Adipocyte (in vitro differentiated cells): ENCODE results near the gene NXPE4.
A peak's percentile ranks its signal among the peaks of the same experiment; 100 is the strongest.
"Not testable (repeated sequence)": the region's sequence is repeated elsewhere in the genome, so short reads cannot be mapped to it uniquely, and the experiment has no call there.

Experiments used
- DNase-seq: peaks from one replicate; pipeline ENCODE4 v3.0.0-alpha.2; 2015; ENCODE audit warnings: low read depth
- H3K27me3 ChIP-seq: replicated peaks from 2 replicates; pipeline ENCODE4 v1.7.0; 2013; ENCODE audit warnings: mild to moderate bottlenecking, low read length, moderate library complexity; ENCODE audit not compliant: control insufficient read depth, insufficient read depth
- H3K36me3 ChIP-seq: 2 replicates; pipeline ENCODE4 v1.7.0; 2013; ENCODE audit warnings: low read length, mild to moderate bottlenecking, moderate library complexity; ENCODE audit not compliant: control insufficient read depth, insufficient read depth, severe bottlenecking
- H3K4me1 ChIP-seq: 2 replicates; pipeline ENCODE4 v1.7.0; 2013; ENCODE audit warnings: mild to moderate bottlenecking, low read length, moderate library complexity; ENCODE audit not compliant: control insufficient read depth, insufficient read depth
- H3K4me3 ChIP-seq: 2 replicates; pipeline ENCODE4 v1.7.0; 2013; ENCODE audit warnings: mild to moderate bottlenecking, low read length, moderate library complexity
- H3K9ac ChIP-seq: 2 replicates; pipeline ENCODE4 v1.7.0; 2013; ENCODE audit warnings: mild to moderate bottlenecking, low read length, moderate library complexity
- H3K9me3 ChIP-seq: 2 replicates; pipeline ENCODE4 v1.7.0; 2013; ENCODE audit warnings: mild to moderate bottlenecking, low read length, moderate library complexity; ENCODE audit not compliant: control insufficient read depth

Gene NXPE4

GRCh38 chr11:114617157-114618124, 21.9 kb upstream of the NXPE4 start:
- no peaks in the 10 kb centered on the region for H3K4me1 ChIP-seq
- H3K36me3 ChIP-seq: no peaks in the 10 kb centered on the region
- H3K9ac ChIP-seq: no peak overlapping the region
- no peak for DNase-seq
- H3K9me3 ChIP-seq: no peaks in the 10 kb centered on the region
- H3K4me3 ChIP-seq: no peak overlapping the region
- H3K27me3 ChIP-seq: no peaks in the 10 kb centered on the region

GRCh38 chr11:114616516-114616915, 20.9 kb upstream of the NXPE4 start:
- Histone ChIP-seq H3K27me3 (no peaks in the 10 kb centered on the region), H3K36me3 (no peaks in the 10 kb centered on the region), H3K9ac (no peak overlapping the region), H3K4me1 (no peaks in the 10 kb centered on the region), H3K4me3 (no peak overlapping the region), H3K9me3 (no peaks in the 10 kb centered on the region)
- DNase-seq: no peak

GRCh38 chr11:114615448-114616361, 20.1 kb upstream of the NXPE4 start:
- H3K36me3 ChIP-seq: no peaks in the 10 kb centered on the region
- H3K27me3 ChIP-seq: no peaks in the 10 kb centered on the region
- no peaks in the 10 kb centered on the region for H3K9me3 ChIP-seq
- no peak overlapping the region for H3K4me3 ChIP-seq
- H3K9ac ChIP-seq: no peak overlapping the region
- DNase-seq: no peak
- H3K4me1 ChIP-seq: no peaks in the 10 kb centered on the region

DNA sequence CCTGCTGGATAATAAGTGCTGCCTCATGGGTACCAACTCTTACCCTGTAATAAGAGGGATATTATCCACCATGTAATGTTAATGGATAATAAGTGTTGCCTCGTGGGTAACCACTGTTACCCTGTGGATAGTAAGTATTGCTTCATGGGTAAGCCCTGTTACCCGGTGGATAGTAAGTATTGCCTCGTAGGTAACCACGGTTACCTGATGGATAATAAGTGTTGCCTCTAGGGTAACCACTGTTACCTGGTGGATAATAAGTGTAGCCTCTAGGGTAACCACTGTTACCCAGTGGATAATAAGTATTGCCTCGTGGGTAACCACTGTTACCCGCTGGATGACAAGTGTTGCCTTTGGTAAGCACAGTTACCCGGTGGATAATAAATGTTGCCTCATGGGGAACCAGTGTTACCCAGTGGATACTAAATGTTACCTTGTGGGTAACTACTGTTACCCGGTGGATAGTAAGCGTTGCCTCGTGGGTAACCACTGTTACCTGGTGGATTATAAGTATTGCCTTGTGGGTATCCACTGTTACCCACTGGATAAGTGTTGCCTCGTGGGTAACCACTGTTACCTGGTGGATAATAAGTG, 18.6 kb upstream of the NXPE4 start:
- Histone ChIP-seq H3K27me3 (no peaks in the 10 kb centered on the region), H3K9me3 (no peaks in the 10 kb centered on the region), H3K9ac (no peak overlapping the region), H3K4me3 (no peak overlapping the region), H3K36me3 (no peaks in the 10 kb centered on the region), H3K4me1 (no peaks in the 10 kb centered on the region)
- no peak for DNase-seq

- not testable (repeated sequence) for DNase-seq, H3K9me3 ChIP-seq, H3K4me3 ChIP-seq
Observed at GRCh38 chr11:114613094-114613493, 17.5 kb upstream of the NXPE4 start.

GRCh38 chr11:114612686-114613085, 17.1 kb upstream of the NXPE4 start:
- no peak overlapping the region for H3K4me3 ChIP-seq
- no peaks in the 10 kb centered on the region for H3K36me3 ChIP-seq
- no peaks in the 10 kb centered on the region for H3K9me3 ChIP-seq
- no peak overlapping the region for H3K9ac ChIP-seq
- no peaks in the 10 kb centered on the region for H3K4me1 ChIP-seq
- H3K27me3 ChIP-seq: no peaks in the 10 kb centered on the region
- DNase-seq: no peak

More at GRCh38 chr11:114613094-114613493, 17.5 kb upstream of the NXPE4 start:
- H3K4me1 ChIP-seq, H3K27me3 ChIP-seq, H3K36me3 ChIP-seq, H3K9ac ChIP-seq: not testable (repeated sequence)

- not testable (repeated sequence) for DNase-seq
Observed at GRCh38 chr11:114612199-114612598, 16.6 kb upstream of the NXPE4 start.

DNA sequence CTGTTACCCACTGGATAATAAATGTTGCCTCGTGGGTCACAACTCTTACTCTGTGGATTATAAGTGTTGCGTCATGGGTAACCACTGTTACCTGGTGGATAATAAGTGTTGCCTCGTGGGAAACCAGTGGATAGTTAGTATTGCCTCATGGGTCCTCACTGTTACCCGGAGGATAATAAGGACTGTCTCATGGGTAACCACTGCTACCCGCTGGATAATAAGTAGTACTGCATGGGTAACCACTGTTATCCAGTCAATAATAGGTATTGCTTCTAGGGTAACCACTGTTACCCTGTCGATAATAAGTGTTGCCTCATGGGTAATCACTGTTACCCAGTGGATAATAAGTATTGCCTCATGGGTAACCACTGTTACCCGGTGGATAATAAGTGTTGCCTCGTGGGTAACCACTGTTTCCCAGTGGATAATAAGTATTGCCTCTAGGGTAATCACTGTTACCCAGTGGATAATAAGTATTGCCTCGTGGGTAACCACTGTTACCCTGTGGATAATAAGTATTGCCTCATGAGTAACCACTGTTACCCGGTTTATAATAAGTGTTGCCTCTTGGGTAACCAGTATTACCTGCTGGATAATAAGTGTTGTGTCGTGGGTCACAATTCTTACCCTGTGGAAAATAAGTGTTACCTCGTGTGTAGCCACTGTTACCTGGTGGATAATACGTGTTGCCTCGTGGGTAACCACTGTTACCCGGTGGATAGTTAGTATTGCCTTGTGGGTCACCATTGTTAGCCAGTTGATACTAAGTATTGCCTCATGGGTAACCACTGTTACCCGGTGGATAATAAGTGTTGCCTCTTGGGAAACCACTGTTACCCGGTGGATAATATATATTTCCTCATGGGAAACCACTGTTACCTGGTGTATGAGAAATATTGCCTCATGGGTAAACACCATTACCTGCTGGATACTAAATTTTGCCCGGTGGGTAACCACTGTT, 15.7 kb upstream of the NXPE4 start:
- peak; percentile 39 for DNase-seq
- Histone ChIP-seq H3K4me1 (no peaks in the 10 kb centered on the region), H3K9me3 (no peaks in the 10 kb centered on the region), H3K36me3 (no peaks in the 10 kb centered on the region), H3K9ac (no peak overlapping the region), H3K4me3 (no peak overlapping the region), H3K27me3 (no peaks in the 10 kb centered on the region)

More at GRCh38 chr11:114612199-114612598, 16.6 kb upstream of the NXPE4 start:
- H3K4me3 ChIP-seq, H3K36me3 ChIP-seq, H3K27me3 ChIP-seq, H3K9ac ChIP-seq, H3K9me3 ChIP-seq, H3K4me1 ChIP-seq: not testable (repeated sequence)

- Histone ChIP-seq H3K9me3 (no peaks in the 10 kb centered on the region), H3K9ac (no peak overlapping the region), H3K27me3 (no peaks in the 10 kb centered on the region), H3K4me1 (no peaks in the 10 kb centered on the region), H3K36me3 (no peaks in the 10 kb centered on the region), H3K4me3 (no peak overlapping the region)
- no peak for DNase-seq
Observed at GRCh38 chr11:114610550-114610949, 15.0 kb upstream of the NXPE4 start.

GRCh38 chr11:114609429-114609828, 13.8 kb upstream of the NXPE4 start:
- no peaks in the 10 kb centered on the region for H3K27me3 ChIP-seq
- no peak overlapping the region for H3K9ac ChIP-seq
- DNase-seq: no peak
- H3K36me3 ChIP-seq: no peaks in the 10 kb centered on the region
- H3K4me1 ChIP-seq: no peaks in the 10 kb centered on the region
- H3K4me3 ChIP-seq: no peak overlapping the region
- no peaks in the 10 kb centered on the region for H3K9me3 ChIP-seq
